Right renal pelvis (tissue), 4 donors: Measurements from ENCODE around the gene HDAC9. TPM values are rescaled to one million over a fixed set of nuclear protein-coding genes. Genes with fewer than 3 reads are reported as not detected.

ENCODE experiments used
- DNase-seq, 4 donors: peaks; one replicate each; pipeline ENCODE4 v3.0.0-alpha.2; 2013; ENCODE audit warnings: low read depth in 4 of 4, low spot score in 3 of 4, missing footprints in 1 of 4
- polyA plus RNA-seq, 4 donors: library from polyadenylated mRNA; unstranded; fragments of 120-200 nt; gene quantifications; one replicate each; pipeline ENCODE4 v1.2.1, GENCODE V29; 2013; ENCODE audit not compliant: insufficient read length in 4 of 4

HDAC9 gene
- polyA plus RNA-seq, 4 donors, result 8.2 to 13.2 (median 11.7) TPM

- no peak for DNase-seq
These were observed 3.7 kb upstream of the HDAC9 start for GRCh38 chr7:18491871-18492270.

DNA sequence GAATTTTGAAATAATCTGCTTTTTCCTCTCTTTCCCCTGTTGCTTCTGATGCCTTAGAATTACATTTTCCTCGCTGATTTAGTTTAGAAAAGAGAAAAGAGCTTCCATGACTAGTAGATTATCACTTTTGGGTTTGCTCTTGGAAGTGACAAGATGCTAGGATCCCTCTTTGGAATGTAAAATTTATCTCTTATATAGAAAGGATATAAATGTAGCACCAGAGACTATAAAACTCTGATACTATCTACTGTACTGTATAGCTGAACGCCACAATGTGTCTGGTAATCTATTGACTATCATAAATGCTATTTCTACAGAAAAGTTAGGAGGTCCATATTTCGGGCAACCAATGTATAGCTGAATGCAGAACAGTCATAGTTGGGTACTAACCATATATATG, 1.1 kb upstream of the HDAC9 start:
- DNase-seq, result no peak

GRCh38 chr7:18494821-18495408, 634 bp upstream of the HDAC9 start:
- DNase-seq, result peak in 2 of 4 donors; percentile 5 to 30

DNA sequence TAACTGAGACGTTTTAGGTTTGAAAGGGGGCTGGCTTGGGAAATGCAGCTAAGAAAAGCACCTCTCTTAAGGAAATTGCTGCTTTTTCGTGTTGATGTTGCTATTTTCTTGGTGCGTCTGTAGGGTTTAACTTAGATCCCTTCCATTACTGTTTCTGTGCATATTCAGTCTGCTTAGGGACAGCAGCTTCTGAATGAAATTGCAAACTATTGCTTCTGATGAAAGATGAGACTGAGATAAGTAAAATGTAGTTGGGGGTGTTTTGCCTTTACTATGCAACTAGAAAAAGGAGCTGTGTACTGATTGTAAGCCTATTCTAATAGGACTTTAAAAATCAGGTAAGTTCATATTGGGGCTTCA, 772 bp downstream of the HDAC9 start:
- peak in 1 of 4 donors; percentile 5 for DNase-seq

- DNase-seq, result no peak
These were observed 1.5 kb downstream of the HDAC9 start for GRCh38 chr7:18497082-18497481.

DNA sequence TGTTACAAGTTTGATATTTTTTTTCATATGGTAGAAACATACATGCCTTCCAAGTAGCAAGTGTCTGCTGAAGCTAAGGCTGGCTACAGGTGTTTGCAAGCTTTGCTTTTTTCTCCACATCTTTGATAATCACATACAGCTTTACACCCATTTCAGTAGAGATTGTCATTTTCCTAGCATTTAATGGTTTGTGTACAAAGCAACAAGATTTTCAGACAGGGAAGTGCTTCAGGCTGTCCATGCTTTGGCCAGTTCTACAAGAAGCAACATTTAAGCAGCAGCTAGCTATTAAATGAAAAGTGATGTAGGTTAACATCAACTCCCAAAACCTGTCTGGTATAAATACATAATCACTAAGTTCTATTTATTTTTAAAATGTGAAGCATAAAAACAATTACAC, 2.3 kb downstream of the HDAC9 start:
- DNase-seq, result no peak

DNA sequence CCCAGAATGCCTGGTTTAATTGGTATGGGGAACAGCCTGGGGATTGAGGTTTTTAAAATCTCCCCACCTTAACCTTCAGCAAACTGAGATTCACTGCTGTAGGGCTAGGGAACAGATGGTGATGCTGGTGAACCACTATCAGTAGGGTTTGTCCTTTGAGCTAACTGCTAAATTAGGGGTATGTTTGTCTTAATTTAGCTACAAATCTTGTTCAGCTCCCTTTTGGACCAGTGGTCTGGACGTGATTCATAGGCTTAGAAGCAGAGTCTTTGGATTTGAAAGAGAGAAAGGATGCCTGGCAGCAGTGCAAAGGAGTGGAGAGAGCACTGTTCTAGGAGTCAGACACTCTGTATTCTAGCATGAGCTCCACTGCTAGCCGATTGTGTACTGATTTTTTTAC, 2.8 kb downstream of the HDAC9 start:
- DNase-seq, result no peak

DNA sequence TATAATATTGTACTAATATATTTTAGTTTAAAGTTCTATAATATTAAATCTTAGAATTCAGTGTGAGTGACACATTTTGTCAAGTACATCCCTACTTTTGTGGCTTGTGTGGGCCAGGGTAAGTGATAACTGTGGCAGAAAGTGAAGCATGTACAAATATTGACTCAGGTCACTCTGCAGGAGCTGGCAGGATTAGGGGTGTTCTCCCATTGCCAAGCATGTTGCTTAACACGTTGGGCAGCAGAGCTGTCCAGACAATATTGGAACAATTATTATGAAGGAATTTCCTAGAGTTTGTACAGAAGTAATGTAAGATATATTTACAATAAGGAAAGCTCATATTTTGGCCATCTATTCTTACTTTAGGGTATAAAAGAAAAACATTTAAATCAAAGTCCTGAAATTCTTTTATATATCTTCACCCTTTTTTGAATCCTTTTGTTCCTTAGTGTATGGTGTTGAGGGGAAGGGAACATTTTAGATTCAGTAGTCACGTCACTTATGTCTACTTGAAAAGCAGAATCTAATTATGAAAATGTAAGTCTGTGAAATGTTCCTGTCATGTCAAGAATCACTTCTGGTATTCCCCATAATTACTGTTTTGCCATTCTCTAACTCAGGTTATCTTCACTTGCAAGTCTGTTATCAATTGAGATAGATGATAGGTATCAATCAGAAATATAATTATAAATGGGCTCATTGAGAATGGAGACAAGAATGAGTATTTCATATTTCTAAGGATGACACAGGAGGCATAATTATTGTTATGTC, 4.0 kb downstream of the HDAC9 start:
- no peak for DNase-seq

- no peak for DNase-seq
These were observed 7.7 kb downstream of the HDAC9 start for GRCh38 chr7:18503126-18503866.

GRCh38 chr7:18504965-18505364, 9.4 kb downstream of the HDAC9 start:
- DNase-seq, result no peak

DNA sequence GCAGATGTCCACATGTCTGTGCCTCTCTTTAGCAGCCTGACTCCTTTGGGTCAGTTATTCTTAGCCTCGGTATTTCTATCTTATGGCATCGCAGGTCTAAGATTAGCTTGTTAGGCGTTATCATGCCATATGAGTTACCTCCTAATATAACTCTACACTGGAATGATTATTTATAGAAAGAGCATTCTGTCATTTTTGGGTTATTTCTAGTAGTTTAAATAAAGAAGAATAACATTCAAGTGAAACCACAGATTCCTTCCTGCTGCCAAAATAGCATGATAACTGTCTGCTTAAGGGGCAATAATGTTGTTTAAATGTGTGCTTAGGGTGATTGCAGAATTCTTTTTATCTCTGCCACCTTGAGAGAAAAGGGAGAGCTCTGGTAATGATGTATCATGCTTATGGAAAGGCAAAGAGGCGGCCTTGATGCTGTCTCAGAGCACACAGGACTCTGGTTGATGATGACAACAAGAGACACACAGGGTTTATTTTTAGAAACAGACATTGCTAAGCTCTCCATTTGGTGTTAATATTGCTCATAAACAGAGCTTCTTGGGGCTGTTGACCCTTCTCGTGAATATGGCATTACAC, 10.4 kb downstream of the HDAC9 start:
- no peak for DNase-seq

GRCh38 chr7:18508443-18509427, 13.2 kb downstream of the HDAC9 start:
- no peak for DNase-seq

- no peak for DNase-seq
These were observed 13.9 kb downstream of the HDAC9 start for GRCh38 chr7:18509481-18509880.

DNA sequence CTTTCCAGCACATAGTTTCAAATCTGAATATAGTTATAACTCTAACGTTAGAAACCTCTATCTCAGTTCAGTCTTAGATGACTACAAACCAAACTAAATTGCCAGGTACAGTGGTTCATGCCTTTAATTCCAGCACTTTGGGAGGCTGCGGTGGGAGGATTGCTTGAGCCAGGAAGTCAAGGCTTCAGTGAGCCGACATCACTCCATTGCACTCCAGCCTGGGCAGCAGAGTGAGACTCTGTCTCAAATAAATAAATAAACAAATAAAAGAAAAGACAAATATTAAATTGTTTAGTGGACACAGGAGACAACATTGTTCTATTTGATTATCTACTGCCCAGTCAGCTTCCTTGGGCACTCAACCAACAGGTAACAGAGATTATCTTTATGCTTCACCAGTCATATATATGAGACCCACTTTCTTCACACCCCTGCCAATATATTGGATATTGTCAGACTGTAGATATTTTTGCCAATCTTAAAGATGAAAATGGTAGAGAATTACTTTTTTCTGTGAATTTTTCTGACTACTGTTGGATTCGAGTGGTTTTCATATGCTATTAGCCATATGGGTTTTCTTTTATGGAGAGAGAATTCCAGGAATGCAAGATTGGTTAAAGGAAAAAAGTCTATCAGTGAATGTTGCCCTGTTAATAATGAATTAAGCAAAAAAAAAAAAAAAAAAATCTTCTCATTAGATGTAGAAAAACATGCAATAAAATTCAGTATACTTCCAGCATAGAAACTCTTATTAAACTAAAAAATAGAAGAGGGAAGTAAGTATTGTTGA, 16.0 kb downstream of the HDAC9 start:
- DNase-seq, result no peak

DNA sequence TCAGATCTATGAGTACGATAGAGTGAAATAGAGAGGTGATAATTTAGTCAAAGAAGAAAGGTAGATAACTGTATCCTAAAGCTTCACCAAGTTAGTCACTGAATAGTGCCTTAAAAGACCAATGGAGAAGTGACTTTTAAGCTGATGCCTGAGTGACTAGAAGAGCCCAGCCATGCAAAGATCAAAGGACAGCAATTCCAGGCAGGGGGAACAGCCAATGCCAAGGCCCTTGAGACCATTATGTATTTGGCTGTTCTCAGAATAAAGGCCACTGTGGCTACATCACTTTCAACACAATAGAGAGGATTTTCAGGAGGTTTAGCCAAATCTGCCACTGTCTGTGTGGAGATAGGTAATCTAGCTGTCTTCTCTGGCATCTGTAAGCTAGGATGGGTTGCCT, 17.8 kb downstream of the HDAC9 start:
- DNase-seq, result no peak

- DNase-seq, result no peak
These were observed 19.5 kb downstream of the HDAC9 start for GRCh38 chr7:18515067-18515466.

DNA sequence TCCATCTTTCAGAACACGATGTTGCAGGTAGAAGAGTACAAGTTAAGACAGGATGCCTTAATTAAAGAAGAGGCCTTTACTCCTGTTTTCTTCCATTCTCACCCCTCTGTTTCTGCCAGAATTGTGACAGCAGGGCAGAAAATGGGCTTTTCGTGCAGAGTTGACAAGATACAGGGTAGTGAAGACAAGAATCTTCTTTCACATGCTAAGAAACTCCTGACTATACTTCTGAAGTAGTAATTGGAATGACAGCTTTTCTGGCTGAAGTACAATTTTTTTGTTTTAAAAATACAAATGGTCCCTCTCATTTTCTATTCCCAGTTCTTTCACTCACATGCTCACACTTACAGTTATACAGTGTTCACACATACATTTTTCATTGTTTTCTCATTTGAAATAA, 22.1 kb downstream of the HDAC9 start:
- DNase-seq, result no peak

DNA sequence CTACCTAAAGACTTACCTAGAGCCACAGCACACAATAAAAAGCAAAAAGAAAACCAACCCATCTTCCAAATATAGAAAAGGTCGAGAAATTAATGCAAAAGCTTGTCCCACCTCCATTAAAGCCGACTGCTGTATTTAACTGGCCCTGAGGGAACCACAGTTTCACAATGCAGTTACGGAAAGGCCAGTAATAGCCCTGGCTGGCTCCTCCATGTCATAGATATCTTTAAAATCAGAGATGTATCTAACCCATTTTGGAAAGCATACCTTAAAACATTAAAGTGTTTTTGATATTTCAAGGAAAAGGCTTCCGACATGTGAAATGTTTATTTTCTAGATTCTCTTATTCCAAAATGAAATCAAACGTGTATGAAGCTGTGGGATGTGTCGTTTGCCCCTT, 23.0 kb downstream of the HDAC9 start:
- no peak for DNase-seq

- DNase-seq, result no peak
These were observed 25.1 kb downstream of the HDAC9 start for GRCh38 chr7:18520450-18521235.
